SKM-1 (cell line): ENCODE measurements around the gene TUBA8.
A peak's percentile ranks its signal among the peaks of the same experiment; 100 is the strongest.
"Not testable (repeated sequence)": the region's sequence is repeated elsewhere in the genome, so short reads cannot be mapped to it uniquely, and the experiment has no call there.

ENCODE experiments used
- DNase-seq: peaks from one replicate; lab custom pipeline; 2025; ENCODE audit not compliant: unreplicated experiment; lab: John Stamatoyannopoulos, UW

Gene TUBA8

GRCh38 chr22:18110194-18110953 lies at the start of gene TUBA8:
Gene TUBA8 (plus strand): TSS chr22:18110809. CDS start chr22:18110866, 57 bp downstream.
- DNase-seq: no peak

GRCh38 chr22:18062421-18062820 lies 48.2 kb upstream of the TUBA8 start:
- no peak for DNase-seq

- no peak for DNase-seq
Measured at GRCh38 chr22:18063306-18063705, 47.3 kb upstream of the TUBA8 start.

GRCh38 chr22:18063715-18064114 lies 46.9 kb upstream of the TUBA8 start:
- not testable (repeated sequence) for DNase-seq

GRCh38 chr22:18064636-18065035 lies 46.0 kb upstream of the TUBA8 start:
- DNase-seq: no peak

GRCh38 chr22:18065256-18065655 lies 45.4 kb upstream of the TUBA8 start:
- DNase-seq: no peak

GRCh38 chr22:18066181-18066859 lies 44.3 kb upstream of the TUBA8 start:
- DNase-seq: no peak

GRCh38 chr22:18067121-18067520 lies 43.5 kb upstream of the TUBA8 start:
- no peak for DNase-seq

- no peak for DNase-seq
Measured at GRCh38 chr22:18067548-18068341, 42.9 kb upstream of the TUBA8 start.

- DNase-seq: no peak
Measured at GRCh38 chr22:18068381-18068988, 42.1 kb upstream of the TUBA8 start.

- no peak for DNase-seq
Measured at GRCh38 chr22:18069041-18069440, 41.6 kb upstream of the TUBA8 start.

GRCh38 chr22:18070041-18070440 lies 40.6 kb upstream of the TUBA8 start:
- DNase-seq: no peak

GRCh38 chr22:18070556-18071306 lies 39.9 kb upstream of the TUBA8 start:
- DNase-seq: no peak

GRCh38 chr22:18071307-18071967 lies 39.2 kb upstream of the TUBA8 start:
- DNase-seq: not testable (repeated sequence)

GRCh38 chr22:18071968-18072310 lies 38.7 kb upstream of the TUBA8 start:
- DNase-seq: no peak

GRCh38 chr22:18073467-18073866 lies 37.1 kb upstream of the TUBA8 start:
- DNase-seq: no peak

GRCh38 chr22:18073927-18074326 lies 36.7 kb upstream of the TUBA8 start:
- DNase-seq: not testable (repeated sequence)

GRCh38 chr22:18075101-18075719 lies 35.4 kb upstream of the TUBA8 start:
- no peak for DNase-seq

GRCh38 chr22:18075720-18076497 lies 34.7 kb upstream of the TUBA8 start:
- DNase-seq: peak; percentile 63
